GM18519 (cell line): ENCODE results near the gene ZNF365.
"Not testable (repeated sequence)": the region's sequence is repeated elsewhere in the genome, so short reads cannot be mapped to it uniquely, and the experiment has no call there.

Source experiments
- ATAC-seq: cut with Tn5 transposase; IDR thresholded peaks from one replicate; pipeline ENCODE4 v1.9.1; 2021; ENCODE audit warnings: mild to moderate bottlenecking, moderate library complexity; ENCODE audit not compliant: unreplicated experiment, low FRiP score

The ZNF365 gene

DNA sequence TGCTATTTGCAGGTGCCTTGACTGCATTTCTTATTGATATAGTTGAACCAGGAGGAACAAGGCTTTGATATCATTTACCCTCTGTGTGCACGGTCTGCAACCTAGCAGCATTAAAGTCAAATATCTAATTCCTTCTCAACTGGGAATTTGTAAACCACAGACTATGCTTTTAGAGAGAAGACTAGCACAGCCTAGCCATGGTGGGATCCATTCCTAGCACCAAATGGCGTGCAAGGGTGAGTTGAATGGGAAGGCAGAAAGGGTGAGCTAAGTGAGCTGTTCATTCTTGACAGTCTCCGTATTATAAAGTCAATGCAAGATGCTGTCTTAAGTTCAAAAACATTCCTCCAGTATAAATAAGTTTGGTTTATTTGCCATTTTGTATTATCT is 2.9 kb downstream of the ZNF365 start:
- ATAC-seq: no peak

DNA sequence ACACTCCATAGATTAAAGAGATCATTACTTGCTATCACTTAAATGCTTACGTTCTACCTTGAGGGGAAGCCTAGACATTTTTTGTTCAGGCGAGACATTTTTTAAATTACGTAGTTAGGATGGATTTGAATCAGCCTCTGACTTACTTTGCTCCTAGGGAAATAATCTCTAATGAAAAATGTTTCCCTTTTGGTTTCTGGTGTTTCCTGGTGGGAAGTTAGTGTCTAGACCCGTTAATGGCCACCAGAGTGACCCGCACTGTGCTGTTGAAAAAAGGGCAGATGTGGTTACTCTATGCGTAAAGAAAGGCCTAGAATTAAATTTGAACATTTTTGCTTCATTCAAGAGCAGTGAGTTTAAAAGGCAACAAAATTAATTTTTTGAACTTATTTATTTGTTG is 3.8 kb downstream of the ZNF365 start:
- ATAC-seq: no peak

DNA sequence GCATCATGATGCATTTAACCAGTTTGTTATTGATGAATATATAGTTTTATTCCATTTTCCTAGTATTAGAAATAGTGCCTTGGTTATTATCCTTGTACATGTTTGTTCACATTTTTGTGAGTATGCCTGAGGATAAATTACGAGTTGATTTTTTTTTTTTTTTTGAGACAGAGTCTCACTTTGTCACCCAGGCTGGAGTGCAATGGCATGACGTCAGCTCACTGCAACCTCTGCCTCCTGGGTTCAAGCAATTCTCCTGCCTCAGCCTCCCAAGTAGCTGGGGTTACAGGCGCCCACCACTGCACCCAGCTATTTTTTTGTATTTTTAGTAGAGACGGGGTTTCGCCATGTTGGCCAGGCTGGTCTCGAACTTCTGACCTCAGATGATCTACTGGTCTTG is 4.7 kb downstream of the ZNF365 start:
- not testable (repeated sequence) for ATAC-seq

DNA sequence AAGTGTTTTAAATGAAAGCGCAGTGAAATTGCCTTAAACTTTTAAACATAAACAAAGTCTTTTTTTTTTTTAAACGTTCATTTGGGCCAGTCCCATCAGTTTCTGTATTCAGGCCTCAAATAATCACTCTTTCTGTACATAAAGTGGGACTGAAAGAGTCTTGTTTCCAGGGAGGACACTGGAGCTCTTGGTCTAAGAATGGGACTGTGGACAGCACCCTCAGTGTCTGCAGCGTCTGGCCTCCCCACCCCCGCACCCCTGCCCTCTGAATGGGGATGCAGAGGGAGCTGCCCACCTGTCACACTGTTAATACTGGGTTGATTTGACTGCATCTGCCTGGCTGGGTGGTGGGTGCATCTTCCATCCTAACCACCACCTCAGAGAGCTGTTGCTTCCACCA is 5.2 kb downstream of the ZNF365 start:
- ATAC-seq: no peak

DNA sequence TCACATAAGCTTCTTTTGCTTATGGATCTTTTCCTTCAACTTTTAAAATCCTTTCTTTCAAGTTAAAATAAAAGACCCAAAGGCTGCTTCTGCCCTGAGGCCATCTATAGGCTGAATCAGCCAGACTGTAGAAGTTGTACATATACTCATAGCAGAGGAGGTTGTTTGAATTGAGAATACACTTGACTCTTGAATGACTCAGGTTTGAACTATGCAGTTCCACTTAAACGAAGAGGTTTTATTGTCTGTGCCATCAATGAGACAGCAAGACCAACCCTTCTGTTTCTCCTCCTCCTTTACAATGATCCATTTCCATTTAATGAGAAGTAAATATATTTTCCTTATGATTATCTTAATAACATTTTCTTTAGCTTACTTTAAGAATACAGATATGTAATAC is 5.8 kb downstream of the ZNF365 start:
- ATAC-seq: no peak

DNA sequence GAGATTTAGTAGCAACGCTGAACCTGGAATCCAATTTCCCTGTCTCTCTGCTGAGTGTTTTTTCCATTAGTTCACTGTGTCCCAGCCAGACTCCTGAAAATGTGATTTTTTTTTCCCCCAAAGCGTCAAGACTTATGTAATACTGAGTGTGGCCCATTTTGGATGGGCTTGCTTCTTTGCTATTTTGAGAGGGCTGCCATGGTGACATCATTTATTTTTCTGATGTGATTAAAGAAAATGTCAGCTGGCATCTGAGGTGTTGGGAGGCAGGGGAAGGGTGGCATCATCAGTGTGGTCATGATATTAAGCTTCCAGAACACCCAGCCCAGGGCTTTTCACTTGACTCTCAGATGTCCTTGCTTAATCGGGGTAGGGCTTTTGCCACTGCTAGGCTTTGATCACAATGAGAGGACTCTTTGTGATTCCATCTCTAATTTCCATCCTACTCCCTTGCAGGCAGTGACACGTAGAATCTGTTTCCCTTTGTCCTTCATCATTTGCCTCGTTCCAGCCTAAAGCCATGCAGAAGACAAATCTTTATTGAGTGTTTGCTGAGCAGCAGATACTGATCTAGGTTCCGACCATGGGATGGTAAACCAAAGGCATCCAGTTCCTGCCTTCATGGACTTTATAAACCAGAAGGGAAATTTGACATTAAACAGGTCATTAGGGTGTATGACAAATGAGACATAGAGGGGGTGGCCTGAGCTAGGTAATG is 7.4 kb downstream of the ZNF365 start:
- no peak for ATAC-seq

DNA sequence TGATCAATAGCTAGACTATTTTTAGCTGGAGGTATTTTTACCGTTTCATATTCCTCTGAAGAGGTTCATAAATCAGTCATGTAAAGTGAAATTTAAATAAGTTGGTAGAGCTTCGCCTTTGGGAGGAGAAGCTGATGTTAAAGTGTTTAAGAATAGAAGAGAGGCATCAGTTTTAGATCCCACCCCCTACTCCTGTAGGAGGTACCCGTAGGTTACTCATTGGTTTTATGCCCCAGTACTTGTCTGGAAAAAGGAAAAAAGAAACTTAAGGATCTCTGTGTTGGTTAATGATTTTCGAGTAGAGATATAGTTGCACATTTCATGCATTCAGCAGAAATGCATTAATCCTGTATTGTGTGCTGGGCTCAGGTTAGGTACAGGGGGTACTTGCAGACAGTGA is 8.7 kb downstream of the ZNF365 start:
- no peak for ATAC-seq

DNA sequence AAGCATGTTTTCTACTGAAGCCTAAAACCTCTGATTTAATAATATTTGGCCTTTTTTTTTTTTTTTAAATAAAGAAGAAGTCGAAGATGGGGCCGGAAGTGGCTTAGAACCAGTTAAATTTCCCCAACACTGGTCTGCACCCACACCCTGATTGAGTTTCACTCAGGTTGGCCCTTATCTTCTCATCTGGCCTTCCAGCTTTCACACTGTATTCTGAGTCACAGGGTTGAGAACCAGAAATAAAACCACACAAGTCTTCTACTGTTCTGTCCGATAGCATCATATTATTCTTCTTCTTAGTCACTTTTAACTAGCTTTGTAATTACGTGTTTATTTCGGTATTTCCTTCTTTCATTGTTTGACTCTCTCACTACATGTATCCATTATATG is 9.9 kb downstream of the ZNF365 start:
- ATAC-seq: peak; percentile 86

DNA sequence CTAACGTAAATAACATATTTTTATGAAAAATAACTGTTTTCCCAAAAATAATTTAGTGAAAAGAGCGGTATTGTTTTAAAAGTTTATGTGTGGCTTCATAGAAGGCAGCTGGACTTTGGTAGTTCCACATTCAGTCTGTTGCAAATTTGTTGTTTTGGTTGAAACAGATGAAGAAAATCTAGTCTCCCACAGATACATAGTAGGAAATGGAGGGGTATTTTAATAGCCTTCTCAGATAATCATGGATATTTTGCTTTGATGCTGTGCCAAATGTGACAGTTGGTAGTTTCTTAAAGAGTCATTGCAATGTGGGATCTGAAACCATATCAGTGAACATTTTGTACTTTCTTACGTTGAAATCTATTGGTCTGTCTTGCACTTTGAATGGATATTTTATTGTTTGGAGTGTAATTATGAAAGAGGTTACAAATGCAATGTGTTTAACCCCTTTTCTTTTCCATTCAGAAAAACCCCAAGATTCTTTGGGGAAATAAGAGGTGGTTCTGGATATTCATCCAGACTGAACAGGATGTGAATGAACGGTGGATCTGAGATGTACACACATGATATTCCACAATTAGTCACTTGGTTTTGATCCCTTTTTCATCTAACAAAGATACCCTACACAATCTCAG is 10.4 kb downstream of the ZNF365 start:
- ATAC-seq: no peak

DNA sequence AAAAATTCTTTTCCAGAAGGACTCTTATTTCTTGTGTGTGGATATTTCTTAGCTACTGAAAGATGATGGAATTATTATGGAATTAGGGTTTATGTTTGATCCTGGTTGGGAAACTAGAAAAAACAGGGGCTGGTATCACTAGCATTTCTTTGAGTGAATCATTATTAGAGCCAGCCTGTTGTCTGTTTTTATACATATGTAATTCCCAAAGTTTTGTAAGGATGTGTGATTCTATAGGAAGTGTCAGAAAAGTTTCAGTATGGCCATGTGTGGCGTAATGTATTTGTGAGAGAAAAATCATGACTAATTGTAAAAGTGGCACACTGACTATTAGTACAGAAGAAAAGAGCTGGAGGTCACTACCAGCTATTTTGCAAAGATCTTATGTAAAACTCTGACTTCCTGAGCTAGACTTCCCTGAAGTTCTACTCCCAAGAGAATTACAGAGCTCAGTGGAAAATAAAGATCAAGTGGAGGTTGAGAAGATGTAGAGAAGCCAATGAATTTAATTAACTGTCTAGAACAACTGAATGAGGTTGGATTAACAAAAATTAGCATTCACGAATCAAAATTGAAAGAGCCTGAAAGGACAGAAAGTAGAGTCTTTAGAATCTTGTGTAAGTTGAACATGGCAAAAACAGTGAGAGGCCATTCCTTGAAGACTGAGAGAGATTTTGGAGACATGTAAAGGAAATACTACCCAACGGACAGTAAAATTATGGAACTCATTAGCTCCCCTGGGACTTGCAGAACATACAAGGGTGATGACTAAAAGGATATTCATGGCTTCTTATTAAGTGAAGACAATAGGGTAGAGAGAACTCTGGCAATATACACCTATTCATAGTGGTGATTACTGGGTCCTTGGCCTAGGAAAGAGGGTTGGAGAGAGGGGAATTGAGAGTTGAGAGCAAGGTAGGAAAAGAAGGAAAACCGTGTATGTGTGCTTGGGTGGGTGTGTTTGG is 12.5 kb downstream of the ZNF365 start:
- ATAC-seq: no peak

DNA sequence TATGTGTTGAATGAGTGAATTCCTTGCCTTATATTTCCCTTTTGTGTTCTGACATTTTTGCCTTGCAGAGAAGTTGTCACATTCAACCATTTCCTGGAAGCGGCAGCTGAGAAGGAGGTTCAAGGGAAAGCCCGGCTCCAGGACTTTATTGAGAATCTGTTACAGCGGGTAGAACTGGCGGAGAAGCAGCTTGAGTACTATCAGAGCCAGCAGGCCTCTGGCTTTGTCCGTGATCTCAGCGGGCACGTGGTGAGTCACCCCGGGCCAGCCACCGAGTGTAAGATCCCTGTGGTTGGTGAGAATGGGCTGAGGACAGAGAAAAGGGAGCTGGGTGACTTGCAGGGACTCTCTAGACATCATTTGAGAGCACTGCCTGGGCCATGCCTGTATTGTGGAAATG is 14.2 kb downstream of the ZNF365 start:
- no peak for ATAC-seq

DNA sequence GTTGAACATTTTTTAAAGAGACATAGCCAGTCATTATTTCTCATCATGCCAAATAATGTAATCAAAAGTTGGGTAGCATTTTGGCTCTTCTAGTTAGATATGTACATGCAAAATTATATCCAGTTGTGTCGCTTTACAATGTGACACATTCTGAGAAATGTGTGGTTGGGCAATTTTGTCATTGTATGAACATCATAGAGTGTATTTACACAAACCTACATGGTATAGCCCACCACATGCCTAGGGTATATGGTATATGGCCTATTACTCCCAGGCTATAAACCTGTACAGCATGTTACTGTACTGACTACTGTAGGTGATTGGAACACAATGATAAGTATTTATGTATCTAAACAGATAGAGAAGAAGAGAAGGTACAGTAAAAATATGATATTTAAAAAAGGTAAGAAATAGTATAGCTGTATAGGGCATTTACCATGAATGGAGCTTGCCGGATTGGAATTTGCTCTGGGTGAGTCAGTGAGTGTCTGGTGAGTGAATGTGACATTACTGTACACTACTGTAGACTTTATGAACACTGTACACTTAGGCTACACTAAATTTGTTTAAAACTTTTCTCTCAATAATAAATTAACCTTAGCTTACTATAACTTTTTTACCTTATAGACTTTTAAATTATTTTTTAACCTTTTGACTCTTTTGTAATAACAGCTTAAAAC is 16.5 kb downstream of the ZNF365 start:
- ATAC-seq: no peak

DNA sequence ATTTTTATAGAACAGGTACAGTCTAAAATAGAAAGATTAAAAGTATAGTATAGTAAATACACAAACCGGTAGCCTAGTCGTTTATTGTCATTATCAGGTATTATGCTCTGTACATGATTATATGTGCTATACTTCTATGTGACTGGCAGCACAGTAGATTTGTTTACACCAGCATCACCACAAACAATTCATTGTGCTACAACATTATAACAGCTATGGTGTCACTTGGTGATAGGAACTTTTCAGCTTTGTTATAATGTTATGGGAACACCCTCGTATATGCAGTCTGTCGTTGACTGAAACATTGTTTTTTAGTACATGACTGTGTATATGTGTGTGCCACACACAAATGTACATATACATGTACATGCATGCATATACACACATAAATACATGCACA is 19.1 kb downstream of the ZNF365 start:
- ATAC-seq: no peak

DNA sequence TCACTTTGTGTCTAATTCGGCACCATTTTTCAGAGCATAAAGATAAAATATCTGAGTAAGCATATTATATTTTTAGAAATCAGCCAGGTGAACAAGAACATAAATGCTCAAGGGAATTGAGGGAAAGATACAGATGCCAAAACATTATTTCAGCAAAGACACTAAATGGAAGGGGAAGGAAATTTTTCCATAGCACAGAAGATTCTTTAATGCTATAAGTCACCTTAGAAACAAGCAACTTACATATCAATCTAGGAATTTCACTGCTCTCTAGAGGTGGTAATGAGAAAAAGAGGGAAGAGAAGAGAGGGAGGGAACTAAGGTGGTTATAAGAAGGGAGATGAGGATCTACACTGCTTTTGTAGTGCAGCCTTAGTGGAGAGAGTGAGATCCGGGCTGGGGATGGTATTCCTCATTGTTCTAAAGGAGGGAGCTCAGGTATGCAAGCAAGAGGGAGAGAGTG is 20.4 kb downstream of the ZNF365 start:
- no peak for ATAC-seq

DNA sequence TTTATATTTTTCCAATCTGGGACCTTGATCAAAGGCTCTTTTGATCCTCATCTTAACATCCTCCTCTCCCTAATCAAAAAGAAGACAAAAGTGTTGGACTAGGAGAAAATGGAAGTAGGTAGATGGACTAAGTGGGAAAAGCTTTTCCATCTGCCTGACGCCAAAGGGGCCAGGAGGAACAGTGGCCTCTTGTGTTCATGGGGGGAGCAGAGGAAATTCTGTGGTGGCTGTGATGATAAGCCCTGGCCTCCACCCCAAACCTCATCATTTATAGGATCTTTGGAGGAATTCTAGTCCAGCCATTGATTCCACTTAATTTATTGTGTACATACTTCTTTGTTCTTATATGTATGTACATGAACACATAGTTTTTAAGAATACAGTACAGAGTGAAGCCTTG is 21.7 kb downstream of the ZNF365 start:
- ATAC-seq: no peak

DNA sequence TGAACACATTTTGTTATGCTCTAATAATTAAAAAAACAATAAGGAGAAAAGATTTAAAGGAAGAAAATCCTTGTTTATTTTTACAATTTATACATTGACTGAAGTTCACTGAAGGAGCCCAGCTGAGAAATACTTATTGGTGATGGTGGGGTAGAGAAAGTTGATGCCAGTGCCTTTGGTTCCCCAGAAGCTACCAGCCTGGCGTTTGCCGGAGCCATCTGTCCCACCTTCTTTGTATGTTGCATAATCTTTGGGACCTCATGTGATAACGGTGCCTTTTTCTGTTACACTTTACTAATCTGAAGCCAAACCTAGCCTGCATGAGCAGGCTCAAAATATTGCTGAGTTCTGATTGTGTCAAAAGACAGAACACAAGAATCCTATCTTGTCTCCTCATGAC is 22.7 kb downstream of the ZNF365 start:
- ATAC-seq: no peak

DNA sequence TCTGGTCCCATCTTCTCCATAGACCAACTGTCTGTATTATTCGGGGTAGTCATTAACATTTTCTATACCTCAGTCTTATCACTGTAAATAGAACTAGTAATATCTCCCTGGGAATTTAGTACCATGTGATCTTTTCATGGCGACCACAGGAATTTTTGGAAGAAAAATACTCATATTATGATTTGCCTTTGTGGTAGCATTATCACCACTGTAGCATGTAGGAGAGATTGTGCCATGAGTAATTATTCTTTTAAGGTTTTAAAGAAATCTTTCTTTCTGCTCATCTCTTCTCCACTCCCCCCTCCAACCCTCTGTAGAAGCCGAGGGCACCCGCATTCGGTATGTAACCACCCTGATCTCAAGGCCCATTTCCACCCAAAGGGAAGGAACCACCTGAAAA is 25.0 kb downstream of the ZNF365 start:
- ATAC-seq: no peak

DNA sequence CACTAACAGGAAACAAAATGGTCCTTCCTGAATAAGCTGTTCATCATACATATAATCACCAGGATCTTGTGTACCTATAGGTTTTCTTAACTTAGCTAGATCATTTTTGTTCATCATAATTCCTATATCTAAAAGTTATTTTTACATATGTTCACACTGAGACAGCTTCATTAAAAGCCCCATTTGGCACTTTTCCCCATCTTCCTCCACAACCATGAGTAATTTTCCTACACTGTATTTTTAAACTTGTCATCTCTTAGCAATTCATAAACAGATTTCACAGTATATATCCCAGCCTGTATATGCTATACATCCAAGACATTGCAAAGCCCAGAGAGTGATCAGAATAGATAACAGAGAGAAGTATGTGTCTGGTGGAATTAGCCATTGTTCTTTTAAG is 28.3 kb downstream of the ZNF365 start:
- ATAC-seq: no peak

DNA sequence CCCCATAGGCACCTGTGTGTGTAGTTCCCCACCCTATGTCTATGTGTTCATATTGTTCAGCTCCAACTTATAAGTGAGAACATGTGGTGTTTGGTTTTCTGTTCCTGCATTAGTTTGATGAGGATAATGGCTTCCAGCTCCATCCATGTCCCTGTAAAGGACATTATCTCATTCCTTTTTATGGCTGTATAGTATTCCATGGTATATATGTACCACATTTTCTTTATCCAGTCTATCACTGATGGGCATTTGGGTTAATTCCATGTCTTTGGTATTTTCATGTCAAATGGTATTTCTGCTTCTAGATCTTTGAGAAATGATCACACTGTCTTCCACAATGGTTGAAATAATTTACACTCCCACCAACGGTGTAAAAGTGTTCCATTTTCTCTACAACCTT is 36.4 kb downstream of the ZNF365 start:
- ATAC-seq: not testable (repeated sequence)

DNA sequence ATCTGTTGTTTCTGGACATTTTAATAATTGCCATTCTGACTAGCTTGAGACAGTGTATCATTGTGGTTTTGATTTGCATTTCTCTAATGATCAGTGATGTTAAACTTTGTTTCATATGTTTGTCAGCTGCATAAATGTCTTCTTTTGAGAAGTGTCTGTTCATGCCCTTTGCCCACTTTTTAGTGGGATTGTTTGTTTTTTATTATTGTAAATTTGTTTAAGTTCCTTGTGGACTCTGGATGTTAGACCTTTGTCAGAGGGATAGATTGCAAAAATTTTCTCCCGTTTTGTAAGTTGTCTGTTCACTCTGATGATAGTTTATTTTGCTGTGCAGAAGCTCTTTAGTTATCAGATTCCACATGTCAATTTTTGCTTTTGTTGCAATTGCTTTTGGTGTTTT is 36.8 kb downstream of the ZNF365 start:
- ATAC-seq: not testable (repeated sequence)

DNA sequence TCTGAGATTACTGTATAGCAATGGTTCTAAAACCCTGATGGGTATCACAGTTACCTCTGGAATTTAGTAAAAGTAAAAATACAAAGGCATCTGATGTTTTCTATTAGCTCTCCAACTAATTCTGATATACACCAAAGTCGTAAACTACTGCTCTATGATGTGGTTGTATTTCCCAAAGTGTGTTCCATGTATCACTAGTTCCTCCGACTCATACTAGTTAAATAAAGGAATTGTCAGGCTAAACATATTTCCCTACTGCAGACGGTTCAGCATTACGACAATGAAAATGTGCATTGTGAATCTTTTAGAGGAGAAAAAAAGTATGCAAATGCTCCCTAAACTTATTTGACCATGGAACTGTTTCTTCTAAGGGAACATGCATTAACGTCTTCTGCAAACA is 38.9 kb downstream of the ZNF365 start:
- ATAC-seq: no peak
